Adrenal gland (tissue), 12 donors: ENCODE measurements around the gene PELI1. TPM values are rescaled to one million over a fixed set of nuclear protein-coding genes. Genes with fewer than 3 reads are reported as not detected.

Experiments
- DNase-seq, 7 donors: peaks; one replicate each; pipeline ENCODE4 v3.0.0-alpha.2; 2019 to 2020
- H3K27ac ChIP-seq, 5 donors: fragments of 200-600 bp; sonication (generic) in 4 of 5; 1 replicate in 3 of 5; 2 replicates in 2 of 5; pipeline versions ENCODE4 v1.5.1 to v1.8.0; 2016 to 2020; ENCODE audit warnings: mild to moderate bottlenecking in 1 of 5
- H3K27me3 ChIP-seq: fragments of 200-600 bp; 2 replicates; pipeline ENCODE4 v1.8.0; 2021
- H3K36me3 ChIP-seq, 2 donors: fragments of 200-600 bp; replicated peaks in 1 of 2; 1 replicate in 1 of 2; 2 replicates in 1 of 2; pipeline versions ENCODE4 v1.5.1 to v1.8.0; 2018 to 2022
- H3K4me1 ChIP-seq, 2 donors: fragments of 200-600 bp; replicated peaks in 1 of 2; 1 replicate in 1 of 2; 2 replicates in 1 of 2; pipeline versions ENCODE4 v1.5.1 to v1.8.0; 2018 to 2021
- H3K4me3 ChIP-seq, 4 donors: fragments of 200-600 bp; sonication (generic) in 3 of 4; one replicate each; pipeline ENCODE4 v1.5.1; 2016 to 2018
- H3K9me3 ChIP-seq, 3 donors: fragments of 200-600 bp; sonication (generic) in 1 of 3; replicated peaks in 1 of 3; 1 replicate in 2 of 3; 2 replicates in 1 of 3; pipeline versions ENCODE4 v1.5.1 to v1.8.0; 2016 to 2021
- POLR2A ChIP-seq, 2 donors: fragments of 450-650 bp; IDR thresholded peaks; one replicate each; pipeline ENCODE4 v1.6.1; 2017; ENCODE audit warnings: antibody characterized with exemption in 2 of 2, mild to moderate bottlenecking in 2 of 2, moderate library complexity in 1 of 2
- WGBS, 4 donors: extraction: QIAGEN DNeasy Blood & Tissue Kit in 2 of 4; methylation state at CpG; one replicate each; pipeline versions ENCODE4 v1.1.5 to v1.1.7; 2013 to 2017; 5-methylcytosine and 5-hydroxymethylcytosine counted together
- intact Hi-C, 2 donors: fragments of 100-400 bp; cut with DNase I; formaldehyde crosslinking; loops; one replicate each; pipeline versions ENCODE4 v1.14.1 to v1.15.0; 2022 to 2023
- polyA plus RNA-seq, 3 donors: library from polyadenylated mRNA; stranded (reverse); fragments of 200-250 nt in 2 of 3; fragments of 350-450 nt in 1 of 3; fragmentation: Illumina TruSeq in 1 of 3; extraction: RNeasy Lipid Tissue Mini Kit (QIAGEN cat#74804) in 1 of 3; gene quantifications; one replicate each; pipeline ENCODE4 v1.2.3, GENCODE V29; 2013 to 2014
- total RNA-seq, 9 donors: library from RNA; depleted of rRNA in 4 of 9; stranded (reverse); fragments of >200 nt in 4 of 9; fragments of 120-200 nt in 1 of 9; fragmentation: NEBNext Ultra II Directional in 1 of 9; extraction: Animal tissue kit (Norgen Biotek cat#: 25700) in 1 of 9; gene quantifications; one replicate each; pipeline versions ENCODE4 v1.1.0 to v1.2.4, GENCODE V29; 2013 to 2023
- TF ChIP-seq, protein P1 (sequence below), 6 experiments: fragments of 450-650 bp in 4 of 6; fragments of 200-600 bp in 2 of 6; sonication (generic) in 1 of 6; IDR thresholded peaks; 1 replicate in 5 of 6; 2 replicates in 1 of 6; pipeline versions ENCODE4 v1.5.1 to v1.8.0; 2016 to 2021; ENCODE audit warnings: antibody characterized with exemption in 6 of 6, mild to moderate bottlenecking in 2 of 6, moderate library complexity in 1 of 6
- donor health status: healthy with polysubstance abuse.
- donor health status: Bipolar disorder and iron deficiency.
- donor health status: DM: yes; HTN: yes; CAD: no.
- donor health status: DM: no; HTN: no; CAD: no.
- donor health status: DM: no; HTN: no; CAD: no.
- donor health status: DM: yes; HTN: yes; CAD: no.

PELI1 gene
- total and polyA plus RNA-seq, 12 donors: 6.3 to 32.9 (median 13.7) TPM

- Histone ChIP-seq H3K27ac (no peak overlapping the region), H3K4me1 (peaks cover 0 to 27% of the 10 kb centered on the region in 2 donors), H3K4me3 (no peak overlapping the region), H3K9me3 (no peaks in the 10 kb centered on the region), H3K36me3 (no peaks in the 10 kb centered on the region), H3K27me3 (no peaks in the 10 kb centered on the region)
- no peak for TF ChIP-seq POLR2A (IDR thresholded peaks at IDR 0.05)
- TF ChIP-seq, protein P1, sequence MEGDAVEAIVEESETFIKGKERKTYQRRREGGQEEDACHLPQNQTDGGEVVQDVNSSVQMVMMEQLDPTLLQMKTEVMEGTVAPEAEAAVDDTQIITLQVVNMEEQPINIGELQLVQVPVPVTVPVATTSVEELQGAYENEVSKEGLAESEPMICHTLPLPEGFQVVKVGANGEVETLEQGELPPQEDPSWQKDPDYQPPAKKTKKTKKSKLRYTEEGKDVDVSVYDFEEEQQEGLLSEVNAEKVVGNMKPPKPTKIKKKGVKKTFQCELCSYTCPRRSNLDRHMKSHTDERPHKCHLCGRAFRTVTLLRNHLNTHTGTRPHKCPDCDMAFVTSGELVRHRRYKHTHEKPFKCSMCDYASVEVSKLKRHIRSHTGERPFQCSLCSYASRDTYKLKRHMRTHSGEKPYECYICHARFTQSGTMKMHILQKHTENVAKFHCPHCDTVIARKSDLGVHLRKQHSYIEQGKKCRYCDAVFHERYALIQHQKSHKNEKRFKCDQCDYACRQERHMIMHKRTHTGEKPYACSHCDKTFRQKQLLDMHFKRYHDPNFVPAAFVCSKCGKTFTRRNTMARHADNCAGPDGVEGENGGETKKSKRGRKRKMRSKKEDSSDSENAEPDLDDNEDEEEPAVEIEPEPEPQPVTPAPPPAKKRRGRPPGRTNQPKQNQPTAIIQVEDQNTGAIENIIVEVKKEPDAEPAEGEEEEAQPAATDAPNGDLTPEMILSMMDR (IDR thresholded peaks at IDR 0.05): no peak
- DNase-seq: no peak
- 62 to 75% (median 69%) methylated on average over 3 of the region's 3 CpGs for WGBS, 4 donors
- intact Hi-C loops: no loop called here
These were observed 17.6 kb downstream of the PELI1 start for GRCh38 chr2:64126601-64127000.

- TF ChIP-seq, protein P1 (IDR thresholded peaks at IDR 0.05): no peak
- TF ChIP-seq POLR2A (IDR thresholded peaks at IDR 0.05): no peak
- Histone ChIP-seq H3K27me3 (no peaks in the 10 kb centered on the region), H3K36me3 (no peaks in the 10 kb centered on the region), H3K9me3 (no peaks in the 10 kb centered on the region), H3K27ac (no peak overlapping the region), H3K4me1 (peaks cover 0 to 29% of the 10 kb centered on the region in 2 donors), H3K4me3 (no peak overlapping the region)
- no peak for DNase-seq
- intact Hi-C loops: no loop called here
These were observed 19.6 kb downstream of the PELI1 start for GRCh38 chr2:64124571-64124970.

GRCh38 chr2:64124168-64124567, 20.1 kb downstream of the PELI1 start:
- TF ChIP-seq POLR2A (IDR thresholded peaks at IDR 0.05): no peak
- TF ChIP-seq, protein P1 (IDR thresholded peaks at IDR 0.05): no peak
- Histone ChIP-seq H3K9me3 (no peaks in the 10 kb centered on the region), H3K4me3 (no peak overlapping the region), H3K27me3 (no peaks in the 10 kb centered on the region), H3K36me3 (no peaks in the 10 kb centered on the region), H3K27ac (no peak overlapping the region), H3K4me1 (peaks cover 0 to 25% of the 10 kb centered on the region in 2 donors)
- intact Hi-C loops: no loop called here
- 79 to 99% (median 87%) methylated on average over 3 of the region's 3 CpGs for WGBS, 4 donors
- no peak for DNase-seq

DNA sequence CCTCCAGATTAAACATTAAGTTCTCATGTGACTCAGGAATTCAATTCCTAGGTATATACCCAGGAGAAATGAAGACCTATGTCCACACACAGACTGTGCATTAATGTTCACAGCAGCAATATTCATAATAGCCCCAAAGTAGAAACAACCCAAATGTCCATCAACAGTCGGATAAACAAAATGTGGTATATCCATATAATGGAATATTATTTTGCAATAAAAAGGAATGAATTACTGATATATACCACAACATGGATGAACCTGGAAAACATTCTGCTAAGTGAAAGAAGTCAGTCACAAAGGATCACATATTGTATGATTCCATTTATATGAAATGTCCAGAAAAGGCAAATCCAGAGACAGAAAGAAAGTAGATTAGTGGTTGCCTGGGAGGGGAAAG, 20.5 kb downstream of the PELI1 start:
- intact Hi-C loops: no loop called here
- DNase-seq: no peak
- TF ChIP-seq, protein P1 (IDR thresholded peaks at IDR 0.05): no peak
- no peak for TF ChIP-seq POLR2A (IDR thresholded peaks at IDR 0.05)

More for the DNA sequence above, 20.5 kb downstream of the PELI1 start:
- Histone ChIP-seq H3K27ac (no peak overlapping the region), H3K4me1 (peaks cover 0 to 21% of the 10 kb centered on the region in 2 donors), H3K9me3 (no peaks in the 10 kb centered on the region), H3K27me3 (no peaks in the 10 kb centered on the region), H3K4me3 (no peak overlapping the region), H3K36me3 (no peaks in the 10 kb centered on the region)
- 88 to 95% (median 94%) methylated on average over 1 of the region's 1 CpG for WGBS, 4 donors
